HG03108 (cell line): ENCODE measurements around the gene DIDO1.
"Not testable (repeated sequence)": the region's sequence is repeated elsewhere in the genome, so short reads cannot be mapped to it uniquely, and the experiment has no call there.

ENCODE experiments used
- ATAC-seq: cut with Tn5 transposase; IDR thresholded peaks from one replicate; pipeline ENCODE4 v1.9.1; 2021; ENCODE audit warnings: moderate library complexity; ENCODE audit not compliant: unreplicated experiment

The DIDO1 gene

DNA sequence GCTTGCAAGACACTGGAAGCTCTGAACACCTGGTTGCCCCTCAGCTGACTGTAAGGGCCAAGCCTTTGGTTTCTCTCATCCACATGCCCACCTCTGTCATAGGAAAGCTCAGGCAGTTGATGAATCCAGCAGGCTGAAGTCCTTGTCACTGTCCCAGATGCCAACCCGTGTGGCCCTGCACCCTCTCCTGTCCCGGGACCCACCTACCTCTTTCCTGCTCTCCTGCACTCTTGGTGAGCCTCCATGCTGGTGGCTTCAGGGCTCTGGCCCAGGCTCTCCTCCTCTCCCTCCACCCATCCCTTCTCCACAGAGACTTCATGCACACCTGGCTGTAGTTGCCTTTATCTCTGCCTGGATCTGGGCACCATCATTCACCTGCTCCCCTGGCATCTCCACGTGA lies 7.7 kb upstream of the DIDO1 start:
- no peak for ATAC-seq

DNA sequence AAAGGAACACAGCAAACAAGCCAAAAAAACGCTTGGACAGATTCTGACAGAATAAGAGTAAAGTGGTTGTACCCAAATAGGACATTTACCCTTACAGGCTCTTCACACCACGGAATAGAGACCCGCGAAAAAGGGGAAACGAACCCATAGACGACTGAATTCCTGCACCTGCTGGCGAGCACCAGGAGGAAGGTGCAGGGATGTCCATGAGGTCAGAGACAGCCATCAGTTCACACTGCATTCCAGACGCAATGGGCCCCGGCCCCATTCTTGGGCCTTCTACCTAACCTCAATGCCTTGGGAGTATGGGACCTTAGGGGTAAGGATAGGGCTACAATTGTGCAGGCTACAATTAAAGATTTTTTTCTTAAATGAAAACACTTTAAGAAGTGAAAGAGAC lies 5.2 kb upstream of the DIDO1 start:
- ATAC-seq, result no peak

DNA sequence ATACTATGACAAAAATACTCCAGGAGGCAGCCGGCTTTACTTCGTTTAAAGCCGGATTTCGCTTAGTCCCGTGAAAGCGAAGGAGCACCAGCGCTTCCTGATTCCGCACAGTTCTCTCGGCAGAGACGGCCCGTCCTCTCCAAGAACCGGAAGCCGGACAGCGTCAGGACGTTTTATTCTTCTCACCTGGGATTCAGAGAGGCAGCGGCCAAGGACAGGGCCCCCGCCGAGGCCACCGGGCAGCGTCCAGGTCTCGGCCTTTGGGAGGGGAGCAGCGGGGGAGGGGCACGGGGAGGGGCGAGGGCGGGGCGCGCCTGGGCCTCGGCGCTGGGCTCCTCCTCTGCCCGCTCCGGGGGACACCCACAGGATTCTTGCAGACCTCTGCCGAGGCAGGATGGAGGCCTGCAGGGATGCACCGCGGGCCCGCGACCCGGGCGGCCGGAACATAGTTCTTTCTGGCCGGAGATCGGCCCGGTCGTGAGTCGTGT lies 2.8 kb upstream of the DIDO1 start:
- no peak for ATAC-seq

DNA sequence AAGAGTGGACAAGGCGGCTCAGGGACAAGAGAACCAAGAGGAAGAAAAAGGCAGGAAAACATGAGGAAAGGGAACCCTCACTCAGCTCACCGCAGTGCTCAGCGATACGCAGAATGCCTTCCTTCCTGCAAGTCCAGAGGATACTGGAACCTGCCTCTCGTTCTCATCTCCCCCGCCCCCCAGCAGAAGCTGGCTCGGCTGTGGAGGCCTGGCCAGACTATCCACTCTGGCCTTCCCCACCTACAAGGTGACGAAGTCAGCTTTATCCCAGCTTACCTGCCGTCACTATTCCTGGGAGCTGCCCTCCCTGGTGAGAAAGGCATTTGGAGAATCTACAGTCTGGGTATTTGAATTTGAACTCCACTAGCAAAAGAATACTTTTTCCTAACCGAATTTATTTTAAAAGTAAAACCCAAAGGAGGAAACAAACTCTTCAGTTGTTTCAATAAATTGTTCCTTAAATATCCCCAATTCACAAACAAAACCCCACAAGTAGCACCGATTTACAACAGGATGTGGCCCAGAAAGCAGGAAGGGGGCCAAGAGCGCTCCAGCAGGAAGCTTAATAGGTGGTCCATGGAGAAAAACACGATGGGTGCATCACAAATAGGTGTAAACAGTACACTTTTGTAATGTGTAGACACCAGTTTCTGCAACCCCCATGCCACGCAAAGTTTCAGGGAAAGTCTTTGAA lies 2.1 kb upstream of the DIDO1 start:
- no peak for ATAC-seq

DNA sequence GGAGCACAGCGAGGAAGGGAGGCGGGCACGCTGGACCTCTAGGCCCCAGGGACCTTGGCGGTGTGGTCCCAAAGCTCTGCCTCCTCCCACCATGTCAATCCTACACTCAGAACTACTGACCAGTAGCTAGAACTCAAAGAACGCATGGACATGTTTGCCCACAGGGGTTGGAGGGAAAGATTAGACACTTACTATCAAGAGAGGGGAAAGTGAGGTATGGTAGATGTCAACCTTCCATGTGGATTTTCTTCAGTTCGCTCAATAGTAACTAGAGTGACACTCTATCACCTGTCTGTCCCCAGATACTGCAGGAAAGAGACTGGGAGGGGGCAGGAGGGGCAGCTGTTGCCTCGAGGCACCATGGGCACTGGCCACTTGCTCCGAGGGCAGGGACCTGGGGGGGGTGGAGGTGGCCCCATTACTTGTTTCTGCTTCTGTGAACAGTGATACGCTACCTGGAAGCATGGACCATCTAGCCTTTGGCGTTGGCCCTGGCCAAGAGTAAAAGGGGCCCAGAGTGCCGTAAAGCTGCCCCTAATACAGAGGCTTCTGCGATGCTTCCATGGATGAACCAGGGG lies 912 bp upstream of the DIDO1 start:
- no peak for ATAC-seq

DNA sequence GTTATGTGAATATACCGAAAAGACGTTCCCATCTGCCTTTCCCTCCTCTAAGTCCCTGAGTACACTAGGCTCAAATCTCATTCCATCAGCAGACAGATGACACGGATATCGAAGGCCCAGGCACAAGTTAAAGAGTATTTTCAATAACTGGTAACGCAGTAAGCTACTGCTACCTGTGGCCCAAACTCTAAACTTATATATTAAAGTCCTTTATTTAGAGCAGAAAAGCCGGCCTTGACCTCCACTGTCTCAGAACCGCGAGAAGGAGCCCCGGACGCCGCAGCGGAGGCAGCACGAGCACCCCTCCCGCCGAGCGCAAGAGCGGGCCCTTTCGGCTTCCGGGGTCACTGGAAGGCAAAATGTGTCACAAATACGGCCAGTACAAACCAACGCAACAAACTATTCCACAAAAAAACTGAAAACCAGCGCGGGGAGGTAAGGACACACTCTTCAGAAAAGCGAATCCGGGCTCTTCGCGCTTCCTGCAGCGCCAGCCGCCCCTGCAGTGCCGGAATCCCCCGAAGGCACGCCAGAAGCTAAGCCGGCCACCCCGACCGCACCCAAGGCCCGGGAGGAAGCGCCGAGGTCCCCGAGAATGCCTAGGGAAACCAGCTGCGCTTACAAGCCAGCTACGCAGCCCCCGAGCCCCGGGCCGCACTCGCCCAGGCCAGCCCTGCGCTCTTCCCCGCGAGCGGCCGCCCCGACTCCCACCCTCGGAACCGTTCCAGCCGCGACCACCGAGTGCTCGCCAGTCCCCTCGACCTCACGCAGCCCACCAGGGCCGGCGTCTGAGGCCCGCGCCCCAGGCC lies 681 bp downstream of the DIDO1 start:
- peak; percentile 6 for ATAC-seq

DNA sequence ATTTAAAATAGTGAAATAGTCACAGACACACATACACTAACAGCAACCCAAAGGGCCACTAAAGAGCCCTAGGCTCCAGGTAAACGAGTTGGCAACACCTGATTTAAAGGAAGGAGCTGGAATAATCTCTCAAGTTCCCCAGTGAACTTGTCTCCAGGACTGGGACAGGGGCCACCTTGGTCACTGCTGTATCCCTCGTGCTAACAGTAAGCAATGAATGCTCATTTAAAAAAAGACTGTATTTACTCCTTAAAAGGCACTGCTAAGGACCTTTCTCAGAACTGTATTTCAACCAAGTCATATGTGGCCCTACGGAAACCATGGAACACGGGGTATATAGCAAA lies 1.3 kb downstream of the DIDO1 start:
- no peak for ATAC-seq

DNA sequence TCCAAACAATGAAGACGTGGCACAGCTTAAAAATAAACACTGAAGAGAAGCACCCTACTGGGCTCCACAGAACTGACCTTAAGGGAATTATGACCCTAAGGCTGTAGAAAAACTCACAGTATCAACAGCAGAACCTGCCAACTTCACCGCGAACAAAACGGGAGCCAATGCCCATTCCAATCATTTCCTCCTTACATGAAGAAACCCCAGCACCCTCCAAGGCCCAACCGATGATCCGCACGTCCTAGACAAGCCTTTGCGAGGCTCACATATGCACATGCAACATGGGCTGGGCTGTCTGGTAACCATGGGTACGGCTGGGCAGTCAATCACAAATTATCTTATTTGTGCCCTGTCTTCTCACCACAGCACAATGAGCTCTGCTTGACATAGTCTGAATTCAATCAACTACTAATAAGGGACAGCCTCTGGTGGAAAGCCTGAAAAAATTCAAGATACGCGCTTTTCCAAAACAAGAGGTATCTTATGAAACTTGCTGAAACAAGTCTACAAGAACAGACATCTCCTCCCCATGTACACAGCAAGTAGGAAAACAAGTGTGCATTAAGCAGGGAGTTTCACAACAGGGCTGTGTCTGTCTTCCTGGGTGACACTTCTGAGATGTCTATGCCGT lies 1.7 kb downstream of the DIDO1 start:
- ATAC-seq, result no peak

DNA sequence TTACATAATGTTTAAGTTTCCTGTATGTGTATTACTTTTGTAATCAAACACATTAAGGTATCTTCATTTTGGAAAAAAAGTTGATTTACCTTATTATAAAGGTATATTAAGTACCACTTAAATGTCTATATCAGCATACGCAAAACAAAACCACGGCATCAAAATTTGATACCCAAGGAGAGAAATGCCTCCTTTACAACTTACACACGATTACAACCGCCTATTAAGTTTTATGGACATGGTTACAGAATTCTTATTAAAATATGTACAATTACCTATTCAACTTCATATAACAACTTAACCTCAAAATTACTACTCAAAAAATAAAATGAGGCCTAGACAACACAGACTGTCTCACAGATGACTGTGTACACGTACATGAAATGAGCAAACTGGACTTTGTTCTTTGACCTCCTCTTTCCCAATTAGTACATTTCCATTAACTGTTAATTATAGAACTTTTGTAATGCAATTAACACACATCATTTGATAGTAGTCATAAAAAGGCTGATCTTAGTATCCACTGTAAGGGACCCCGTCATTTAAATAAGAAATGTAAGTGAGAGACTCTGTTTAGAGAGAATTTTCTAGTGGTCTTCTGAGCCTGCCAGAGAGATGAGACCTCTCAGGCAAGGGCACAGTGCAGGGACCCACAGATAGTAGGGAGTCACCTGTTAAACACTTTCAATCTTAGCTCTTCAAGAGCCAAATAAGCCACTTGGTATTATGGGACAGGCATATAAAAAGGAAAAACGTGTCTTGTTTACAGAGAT lies 2.5 kb downstream of the DIDO1 start:
- no peak for ATAC-seq

DNA sequence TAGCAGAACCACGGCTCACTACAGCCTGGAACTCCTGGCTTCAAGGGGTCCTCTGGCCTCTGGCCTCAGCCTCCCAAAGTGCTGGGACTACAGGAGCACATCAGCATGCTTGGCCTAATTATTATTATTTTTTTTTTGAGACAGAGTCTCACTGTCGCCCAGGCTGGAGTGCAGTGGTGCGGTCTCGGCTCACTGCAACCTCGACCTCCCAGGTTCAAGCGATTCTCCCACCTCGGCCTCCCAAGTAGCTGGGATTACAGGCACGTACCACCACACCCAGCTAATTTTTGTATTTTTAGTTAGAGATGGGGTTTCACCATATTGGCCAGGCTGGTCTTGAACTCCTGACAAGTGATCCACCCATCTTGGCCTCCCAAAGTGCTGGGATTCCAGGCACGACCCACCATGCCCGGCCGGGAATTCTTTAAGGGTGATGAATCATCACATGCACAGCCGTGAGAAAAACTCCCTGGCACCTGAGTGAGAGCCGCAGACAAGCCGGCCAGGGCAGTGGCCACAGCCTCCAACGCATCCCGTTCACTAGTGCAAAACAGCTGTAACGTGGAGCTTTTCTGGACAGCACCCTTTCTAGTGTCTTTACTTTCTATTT lies 3.1 kb downstream of the DIDO1 start:
- not testable (repeated sequence) for ATAC-seq

DNA sequence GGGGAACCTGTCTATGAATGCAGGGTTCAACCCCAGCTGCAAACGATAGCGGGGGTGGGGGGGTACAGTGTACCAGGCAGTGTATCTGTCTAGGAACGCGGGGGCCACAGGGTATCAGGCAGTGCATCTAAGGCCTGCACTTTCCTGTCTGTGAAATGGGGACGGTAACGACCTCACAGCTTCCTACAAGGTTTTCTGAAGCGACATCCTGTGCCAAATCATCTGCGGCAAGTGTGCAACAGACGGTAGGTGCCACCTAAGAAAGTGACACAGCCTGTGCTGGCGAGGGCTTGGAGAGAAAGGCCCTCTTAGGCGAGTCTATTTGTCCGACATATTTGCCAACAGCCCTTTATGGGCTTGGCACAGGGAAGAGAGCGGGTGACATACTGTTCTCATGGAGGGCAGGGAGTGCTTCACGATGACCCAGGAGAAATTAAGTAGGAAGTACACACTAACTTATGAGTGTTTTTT lies 3.8 kb downstream of the DIDO1 start:
- no peak for ATAC-seq

DNA sequence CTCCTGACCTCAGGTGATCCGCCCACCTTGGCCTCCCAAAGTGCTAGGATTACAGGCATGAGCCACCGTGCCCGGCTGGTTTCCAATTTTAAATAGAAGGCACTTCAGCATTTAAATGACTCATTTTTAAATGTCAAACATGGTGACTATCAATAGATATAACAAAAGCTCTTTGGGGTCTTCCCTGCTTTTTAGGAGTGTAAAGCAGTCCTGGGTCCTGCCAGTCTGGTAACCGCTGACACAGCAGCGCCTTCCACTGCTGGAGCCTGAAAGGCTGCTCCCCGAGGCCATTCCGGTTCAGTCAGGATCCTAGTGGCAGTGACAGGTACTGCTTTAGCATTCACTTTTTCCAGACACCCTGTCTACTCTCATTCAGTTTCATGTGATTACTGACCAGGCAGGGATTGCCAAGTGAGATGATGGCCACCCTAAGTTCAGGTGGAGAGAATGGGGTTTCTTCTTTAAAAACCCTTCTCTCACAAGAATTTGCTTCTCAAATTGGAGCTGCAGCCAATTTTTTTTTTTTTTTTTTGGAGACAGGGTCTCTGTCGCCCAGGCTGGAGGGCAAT lies 5.1 kb downstream of the DIDO1 start:
- no peak for ATAC-seq

DNA sequence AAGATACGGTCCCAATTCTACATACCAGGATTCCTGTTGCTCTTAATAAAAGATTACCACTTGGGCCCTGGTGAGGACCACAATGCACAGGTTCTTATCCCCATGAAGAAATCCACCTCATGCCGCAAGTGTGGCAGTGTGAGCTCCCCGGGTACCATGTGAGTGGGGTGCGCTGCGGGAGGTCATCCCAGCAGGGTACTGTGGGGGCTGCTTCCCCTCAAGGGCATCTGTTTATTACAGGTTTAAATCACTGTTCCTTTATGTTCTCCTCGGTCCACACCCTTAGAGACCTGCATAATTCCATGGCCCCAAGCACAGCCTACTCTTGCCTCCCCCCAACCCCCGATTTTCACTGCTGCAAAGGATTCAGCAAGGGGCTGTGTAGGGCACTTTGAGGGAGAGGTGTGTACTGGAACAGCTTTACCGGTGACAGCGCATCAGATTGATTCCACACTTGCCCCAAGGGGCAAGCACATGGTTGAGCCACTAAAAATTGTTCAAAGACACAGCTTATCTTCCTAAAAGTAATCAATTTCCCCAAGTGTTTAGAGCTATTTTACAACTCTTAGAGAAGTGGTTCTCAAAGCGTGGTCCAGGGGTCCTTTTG lies 6.2 kb downstream of the DIDO1 start:
- ATAC-seq, result no peak

DNA sequence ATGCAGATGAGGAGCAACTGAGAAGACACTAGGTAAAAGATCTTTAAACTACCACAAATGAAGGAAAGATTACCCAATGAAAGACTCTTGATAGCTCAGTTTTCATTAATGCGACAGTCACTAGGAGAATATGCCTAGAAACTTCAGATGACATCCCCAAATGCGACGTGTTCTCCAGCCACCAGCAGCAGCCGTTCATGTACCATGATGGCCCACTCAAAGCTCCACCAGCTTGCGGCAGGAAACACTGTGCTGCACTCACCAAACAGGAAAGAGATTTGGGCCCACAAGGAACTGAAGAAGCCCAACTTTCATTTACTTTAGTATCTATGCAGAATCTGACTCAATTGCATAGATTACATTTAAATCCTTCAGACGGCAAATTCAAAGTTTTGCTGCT lies 7.5 kb downstream of the DIDO1 start:
- ATAC-seq, result no peak

DNA sequence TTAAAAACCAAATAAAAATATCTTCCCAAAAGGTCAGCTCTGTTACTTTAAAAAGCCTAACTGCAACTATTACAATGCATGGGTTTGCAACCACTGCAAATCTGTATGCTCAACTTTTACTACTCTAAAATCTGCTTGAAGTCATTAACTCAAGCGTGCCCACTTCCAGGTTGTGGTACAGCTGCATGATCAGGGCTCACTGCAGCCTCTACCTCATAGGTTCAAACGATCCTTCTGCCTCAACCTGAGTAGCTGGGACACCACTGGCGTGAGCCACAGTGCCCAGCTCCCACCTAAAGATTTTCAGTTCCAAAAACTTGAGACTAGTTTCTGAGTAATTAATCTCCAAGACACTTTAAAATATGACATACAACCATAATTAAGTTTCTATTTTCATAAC lies 8.2 kb downstream of the DIDO1 start:
- no peak for ATAC-seq

DNA sequence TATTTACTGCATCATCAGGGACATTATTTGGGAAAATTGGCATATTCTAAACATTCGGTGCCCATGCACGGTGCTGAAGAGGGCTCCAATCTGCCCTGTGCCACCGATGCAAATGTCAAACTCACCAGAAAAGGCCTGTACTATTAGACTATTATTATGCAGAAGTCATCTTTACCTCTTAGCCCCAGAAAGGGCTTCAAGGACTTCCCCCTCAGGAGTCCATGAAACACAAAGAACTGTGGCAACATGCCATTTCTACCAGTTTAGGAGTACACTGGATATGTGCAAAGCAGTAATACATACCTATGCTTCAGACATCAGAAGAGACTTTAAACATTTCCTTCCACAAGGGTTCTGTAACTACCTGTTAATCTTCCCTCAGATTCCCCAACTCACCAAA lies 8.6 kb downstream of the DIDO1 start:
- ATAC-seq, result no peak

DNA sequence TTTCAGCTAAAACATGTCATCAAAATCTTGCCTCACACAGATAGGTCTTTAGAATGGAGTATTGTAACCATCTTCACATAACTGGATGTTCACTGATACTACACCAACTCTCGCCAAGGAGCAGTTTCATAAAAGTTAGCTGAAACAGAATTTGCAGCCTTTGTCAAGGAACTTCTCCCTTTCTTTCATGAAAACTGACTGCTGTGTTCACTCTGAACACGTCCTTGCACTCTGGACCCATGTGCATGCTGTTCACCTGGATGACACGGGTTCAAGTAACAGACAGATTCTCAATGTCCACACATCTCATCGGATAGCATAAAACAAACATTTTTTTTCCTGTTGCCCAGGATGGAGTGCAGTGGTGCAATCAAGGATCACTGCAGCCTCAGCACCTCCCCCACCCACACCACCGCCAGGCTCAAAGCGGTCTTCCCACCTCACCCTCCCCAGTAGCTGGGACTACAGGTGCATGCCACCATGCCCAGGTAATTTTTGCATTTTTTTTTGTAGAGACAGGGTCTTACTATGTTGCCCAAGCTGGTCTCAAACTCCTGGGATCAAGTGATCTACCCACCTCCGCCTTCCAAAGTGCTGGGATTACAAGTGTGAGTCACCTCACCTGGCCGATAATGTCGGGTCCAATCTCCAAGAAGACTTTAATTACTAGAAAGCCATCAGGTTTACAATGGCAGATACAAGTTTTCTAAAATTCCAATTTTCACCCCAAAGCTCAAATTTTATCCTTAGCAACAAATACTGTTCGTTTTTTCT lies 9.4 kb downstream of the DIDO1 start:
- ATAC-seq, result no peak

DNA sequence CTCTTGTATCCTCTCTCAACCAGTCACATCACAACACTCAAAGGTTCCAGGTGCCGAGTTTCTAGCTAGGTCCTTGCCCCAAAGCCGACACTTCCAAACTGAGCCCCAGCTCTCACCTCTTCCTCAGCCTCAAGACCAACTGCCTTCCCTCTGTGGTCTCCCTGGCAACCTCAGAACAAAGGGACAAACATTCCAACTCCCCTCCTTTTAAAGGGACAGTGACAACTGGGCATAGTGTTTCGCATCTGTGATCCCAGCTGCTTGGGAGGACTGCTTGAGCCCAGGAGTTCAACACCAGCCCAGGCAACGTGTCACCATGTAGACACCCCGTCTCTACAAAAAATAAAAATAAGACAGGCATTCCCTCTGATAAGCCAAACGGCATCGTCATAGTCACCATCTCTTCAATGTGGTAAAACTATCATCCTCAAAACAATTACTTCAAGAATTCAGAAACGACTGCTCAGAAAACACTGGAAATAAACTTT lies 11.3 kb downstream of the DIDO1 start:
- no peak for ATAC-seq

DNA sequence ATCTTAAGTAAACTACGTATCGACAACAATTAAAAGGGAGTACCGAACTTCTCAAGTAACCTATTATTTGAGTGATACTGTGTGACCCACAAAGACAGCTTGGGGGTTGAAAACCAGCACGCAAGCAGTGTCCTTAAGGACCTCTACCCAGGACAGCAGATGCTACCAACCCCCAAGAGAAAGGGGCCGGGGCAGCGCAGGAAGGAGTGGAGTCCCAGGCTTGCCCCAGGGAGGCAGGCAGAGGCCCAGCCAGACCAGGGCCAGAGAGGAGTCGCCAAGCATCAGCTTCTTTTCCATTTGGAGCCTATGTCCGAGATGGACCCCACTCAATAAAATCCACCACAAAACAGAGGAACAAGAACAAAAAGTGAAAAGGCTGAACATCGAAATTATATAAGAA lies 11.9 kb downstream of the DIDO1 start:
- ATAC-seq, result no peak
